Neuronal stem cell (in vitro differentiated cells): ENCODE data around the gene SLC39A7.

Experiments used
- DNase-seq: peaks from one replicate; pipeline ENCODE4 v3.0.0-alpha.2; 2013; ENCODE audit warnings: low spot score
- H2AFZ ChIP-seq: one replicate; pipeline ENCODE4 v1.6.1; 2013; ENCODE audit warnings: mild to moderate bottlenecking, low read length, inconsistent platforms
- H2AK5ac ChIP-seq: 2 replicates; pipeline ENCODE4 v1.6.1; 2013; ENCODE audit warnings: low read depth, mild to moderate bottlenecking, inconsistent platforms, low read length, moderate library complexity, mixed read lengths
- H2BK120ac ChIP-seq: 2 replicates; pipeline ENCODE4 v1.6.1; 2013; ENCODE audit warnings: low read depth, mild to moderate bottlenecking, inconsistent platforms, low read length, moderate library complexity, mixed read lengths
- H2BK12ac ChIP-seq: one replicate; pipeline ENCODE4 v1.6.1; 2013; ENCODE audit warnings: low read length, inconsistent platforms
- H2BK15ac ChIP-seq: 2 replicates; pipeline ENCODE4 v1.6.1; 2013; ENCODE audit warnings: mild to moderate bottlenecking, low read length, inconsistent platforms, mixed read lengths
- H2BK5ac ChIP-seq: one replicate; pipeline ENCODE4 v1.6.1; 2013; ENCODE audit warnings: inconsistent platforms, mild to moderate bottlenecking, low read length, moderate library complexity
- H3K14ac ChIP-seq: one replicate; pipeline ENCODE4 v1.6.1; 2013; ENCODE audit warnings: low read length, inconsistent platforms
- H3K18ac ChIP-seq: 2 replicates; pipeline ENCODE4 v1.6.1; 2013; ENCODE audit warnings: low read length, inconsistent platforms
- H3K23ac ChIP-seq: 2 replicates; pipeline ENCODE4 v1.6.1; 2013; ENCODE audit warnings: low read depth, mild to moderate bottlenecking, mixed read lengths, low read length, inconsistent platforms; ENCODE audit not compliant: poor library complexity
- H3K27ac ChIP-seq: replicated peaks from 3 replicates; pipeline ENCODE4 v1.5.1; 2013; ENCODE audit warnings: low read length, inconsistent platforms
- H3K27me3 ChIP-seq, 3 experiments: 2 replicates each; pipeline ENCODE4 v1.6.1; 2013; ENCODE audit warnings: low read length in 3 of 3, mild to moderate bottlenecking in 2 of 3, inconsistent platforms in 1 of 3, low read depth in 1 of 3, mixed read lengths in 1 of 3, moderate library complexity in 1 of 3; ENCODE audit not compliant: control insufficient read depth in 3 of 3, insufficient read depth in 3 of 3
- H3K36me3 ChIP-seq, 2 donors: replicated peaks in 1 of 2; 2 replicates each; pipeline ENCODE4 v1.6.1; 2013; ENCODE audit warnings: low read length in 2 of 2; ENCODE audit not compliant: control insufficient read depth in 2 of 2, insufficient read depth in 2 of 2
- H3K4ac ChIP-seq: 2 replicates; pipeline ENCODE4 v1.6.1; 2013; ENCODE audit warnings: inconsistent platforms, mild to moderate bottlenecking, low read length, moderate library complexity
- H3K4me1 ChIP-seq, 2 donors: 1 replicate in 1 of 2; 2 replicates in 1 of 2; pipeline ENCODE4 v1.6.1; 2013; ENCODE audit warnings: low read length in 2 of 2, low read depth in 1 of 2; ENCODE audit not compliant: control insufficient read depth in 2 of 2, insufficient read depth in 1 of 2
- H3K4me2 ChIP-seq: one replicate; pipeline ENCODE4 v1.6.1; 2013; ENCODE audit warnings: mild to moderate bottlenecking, low read length, inconsistent platforms; ENCODE audit not compliant: insufficient read depth, poor library complexity, severe bottlenecking
- H3K4me3 ChIP-seq, 2 donors: 2 replicates each; pipeline ENCODE4 v1.5.1; 2013; ENCODE audit warnings: low read length in 2 of 2, mild to moderate bottlenecking in 2 of 2, inconsistent platforms in 1 of 2, moderate library complexity in 1 of 2
- H3K79me1 ChIP-seq: one replicate; pipeline ENCODE4 v1.6.1; 2013; ENCODE audit warnings: low read depth, mild to moderate bottlenecking, inconsistent platforms, low read length, moderate library complexity
- H3K9ac ChIP-seq: one replicate; pipeline ENCODE4 v1.6.1; 2013; ENCODE audit warnings: mild to moderate bottlenecking, low read depth, low read length, inconsistent platforms; ENCODE audit not compliant: poor library complexity
- H3K9me3 ChIP-seq, 2 donors: replicated peaks in 1 of 2; 2 replicates each; pipeline versions ENCODE3 to v1.6.1; 2013; ENCODE audit warnings: low read length in 2 of 2, mild to moderate bottlenecking in 2 of 2, inconsistent platforms in 1 of 2, low read depth in 1 of 2, mixed read lengths in 1 of 2, moderate library complexity in 1 of 2; ENCODE audit not compliant: control insufficient read depth in 2 of 2, insufficient read depth in 1 of 2
- H4K8ac ChIP-seq: one replicate; pipeline ENCODE4 v1.6.1; 2013; ENCODE audit warnings: low read depth, mild to moderate bottlenecking, inconsistent platforms, low read length, moderate library complexity
- H4K91ac ChIP-seq: one replicate; pipeline ENCODE4 v1.6.1; 2013; ENCODE audit warnings: low read length, low read depth, mild to moderate bottlenecking, inconsistent platforms; ENCODE audit not compliant: poor library complexity
- WGBS, 2 donors: extraction: QIAGEN DNeasy Blood & Tissue Kit; methylation state at CpG; one replicate each; pipeline ENCODE4 v1.1.7; 2013; ENCODE audit warnings: missing lambda C conversion rate in 2 of 2, mixed read lengths in 1 of 2; ENCODE audit not compliant: insufficient read length in 2 of 2, insufficient replicate concordance in 1 of 2; ENCODE audit errors: extremely low coverage in 2 of 2; 5-methylcytosine and 5-hydroxymethylcytosine counted together

SLC39A7 gene

GRCh38 chr6:33201935-33202334 is 1.3 kb downstream of the SLC39A7 start:
- H3K4ac ChIP-seq: no peak overlapping the region
- H3K9me3 ChIP-seq: no peaks in the 10 kb centered on the region
- no peak overlapping the region for H2BK15ac ChIP-seq
- no peak for DNase-seq
- H2AFZ ChIP-seq: no peak overlapping the region
- peak overlapping the region in 1 of 2 donors; percentile 91 for H3K4me3 ChIP-seq
- peaks cover 17% of the 10 kb centered on the region for H3K79me1 ChIP-seq
- peak overlapping the region; percentile 79 for H3K4me2 ChIP-seq
- H4K8ac ChIP-seq: no peak overlapping the region
- H3K9ac ChIP-seq: no peak overlapping the region
- no peak overlapping the region for H3K14ac ChIP-seq
- H3K27ac ChIP-seq: no peak overlapping the region
- H3K27me3 ChIP-seq: no peaks in the 10 kb centered on the region
- no peak overlapping the region for H2BK12ac ChIP-seq
- no peak overlapping the region for H4K91ac ChIP-seq
- H2AK5ac ChIP-seq: no peak overlapping the region
- H3K36me3 ChIP-seq: peaks cover 26 to 35% of the 10 kb centered on the region in 2 donors
- no peak overlapping the region for H3K18ac ChIP-seq
- no CpG with 5 or more reads among the region's 6 CpGs for WGBS, 2 donors
- no peak overlapping the region for H2BK120ac ChIP-seq
- H3K23ac ChIP-seq: no peak overlapping the region
- H3K4me1 ChIP-seq: peaks cover 31 to 45% of the 10 kb centered on the region in 2 donors
- no peak overlapping the region for H2BK5ac ChIP-seq

DNA sequence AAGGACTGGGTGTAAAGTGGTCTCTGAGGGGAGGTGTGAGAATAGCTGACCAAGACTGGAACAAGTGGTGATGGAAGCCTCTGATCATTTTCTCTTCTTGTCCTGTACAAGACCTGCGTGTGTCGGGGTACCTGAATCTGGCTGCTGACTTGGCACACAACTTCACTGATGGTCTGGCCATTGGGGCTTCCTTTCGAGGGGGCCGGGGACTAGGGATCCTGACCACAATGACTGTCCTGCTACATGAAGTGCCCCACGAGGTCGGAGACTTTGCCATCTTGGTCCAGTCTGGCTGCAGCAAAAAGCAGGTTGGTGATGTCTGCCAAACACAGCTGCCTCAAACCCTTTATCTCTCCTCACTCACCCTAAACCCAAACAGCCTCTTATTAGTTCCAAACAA is 2.1 kb downstream of the SLC39A7 start:
- Histone ChIP-seq H3K14ac (no peak overlapping the region), H2BK12ac (no peak overlapping the region), H3K4me3 (no peak overlapping the region), H2BK5ac (no peak overlapping the region), H3K4me2 (no peak overlapping the region), H3K9ac (no peak overlapping the region), H3K4ac (no peak overlapping the region), H3K79me1 (peaks cover 17% of the 10 kb centered on the region), H3K23ac (no peak overlapping the region), H3K9me3 (no peaks in the 10 kb centered on the region), H4K91ac (no peak overlapping the region), H4K8ac (no peak overlapping the region), H3K36me3 (peaks cover 22 to 30% of the 10 kb centered on the region in 2 donors), H2BK120ac (no peak overlapping the region), H2AFZ (no peak overlapping the region), H3K18ac (no peak overlapping the region), H3K27me3 (no peaks in the 10 kb centered on the region), H3K4me1 (peaks cover 31 to 45% of the 10 kb centered on the region in 2 donors), H3K27ac (no peak overlapping the region), H2BK15ac (no peak overlapping the region), H2AK5ac (no peak overlapping the region)
- no peak for DNase-seq
- no CpG with 5 or more reads among the region's 6 CpGs for WGBS, 2 donors

DNA sequence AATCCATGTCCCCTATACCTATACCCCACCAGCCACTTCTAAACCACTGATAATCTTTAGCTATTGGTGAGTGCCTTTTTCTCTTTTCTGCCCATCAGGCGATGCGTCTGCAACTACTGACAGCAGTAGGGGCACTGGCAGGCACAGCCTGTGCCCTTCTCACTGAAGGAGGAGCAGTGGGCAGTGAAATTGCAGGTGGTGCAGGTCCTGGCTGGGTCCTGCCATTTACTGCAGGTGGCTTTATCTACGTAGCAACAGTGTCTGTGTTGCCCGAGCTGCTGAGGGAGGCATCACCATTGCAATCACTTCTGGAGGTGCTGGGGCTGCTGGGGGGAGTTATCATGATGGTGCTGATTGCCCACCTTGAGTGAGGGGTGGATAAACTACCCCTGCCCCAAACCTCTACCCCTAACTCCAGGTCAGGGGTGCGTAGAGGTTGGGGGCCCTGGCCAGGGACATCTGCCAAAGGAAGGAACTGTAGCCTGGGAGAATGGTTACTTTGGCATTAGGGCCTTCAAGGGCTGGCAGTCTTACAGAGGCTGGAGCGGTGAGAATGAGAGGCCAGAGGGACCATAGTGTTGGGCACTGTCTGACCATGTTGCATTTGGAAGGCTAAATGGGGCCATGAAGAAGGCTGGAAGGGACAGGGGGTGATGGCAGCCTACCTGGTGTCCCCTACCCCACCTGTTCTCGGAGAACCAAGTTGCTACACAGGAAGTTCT is 2.9 kb downstream of the SLC39A7 start:
- no peak overlapping the region for H3K18ac ChIP-seq
- no CpG with 5 or more reads among the region's 7 CpGs for WGBS, 2 donors
- H3K14ac ChIP-seq: no peak overlapping the region
- H3K4ac ChIP-seq: no peak overlapping the region
- H3K23ac ChIP-seq: no peak overlapping the region
- H2AK5ac ChIP-seq: no peak overlapping the region
- H3K4me1 ChIP-seq: peaks cover 31 to 45% of the 10 kb centered on the region in 2 donors
- H3K4me2 ChIP-seq: no peak overlapping the region
- no peak for DNase-seq
- no peak overlapping the region for H2BK15ac ChIP-seq
- H3K4me3 ChIP-seq: no peak overlapping the region
- peaks cover 22 to 30% of the 10 kb centered on the region in 2 donors for H3K36me3 ChIP-seq
- no peak overlapping the region for H4K8ac ChIP-seq
- no peak overlapping the region for H2AFZ ChIP-seq
- no peak overlapping the region for H2BK120ac ChIP-seq
- H2BK12ac ChIP-seq: no peak overlapping the region
- H2BK5ac ChIP-seq: no peak overlapping the region
- H3K79me1 ChIP-seq: peaks cover 14% of the 10 kb centered on the region
- no peak overlapping the region for H3K27ac ChIP-seq
- H4K91ac ChIP-seq: no peak overlapping the region
- no peaks in the 10 kb centered on the region for H3K9me3 ChIP-seq
- H3K9ac ChIP-seq: no peak overlapping the region
- no peaks in the 10 kb centered on the region for H3K27me3 ChIP-seq

- DNase-seq: no peak
- Histone ChIP-seq H2BK120ac (no peak overlapping the region), H2BK12ac (no peak overlapping the region), H3K4me1 (peaks cover 33 to 49% of the 10 kb centered on the region in 2 donors), H2BK15ac (no peak overlapping the region), H3K4me3 (peak overlapping the region in 1 of 2 donors; percentile 73), H3K27ac (no peak overlapping the region), H2BK5ac (no peak overlapping the region), H3K79me1 (peaks cover 14% of the 10 kb centered on the region), H4K91ac (no peak overlapping the region), H3K4ac (no peak overlapping the region), H3K27me3 (no peaks in the 10 kb centered on the region), H3K18ac (no peak overlapping the region), H2AFZ (no peak overlapping the region), H3K9ac (no peak overlapping the region), H4K8ac (no peak overlapping the region), H3K9me3 (no peaks in the 10 kb centered on the region), H3K36me3 (peaks cover 22 to 35% of the 10 kb centered on the region in 2 donors), H3K23ac (no peak overlapping the region), H3K14ac (no peak overlapping the region), H3K4me2 (peak overlapping the region; percentile 87), H2AK5ac (no peak overlapping the region)
- WGBS, 2 donors: no CpG with 5 or more reads among the region's 4 CpGs
These were observed 3.4 kb downstream of the SLC39A7 start for GRCh38 chr6:33204165-33204414.
